GM18861 (cell line): ENCODE results near the gene SSH2.
"Not testable (repeated sequence)": the region's sequence is repeated elsewhere in the genome, so short reads cannot be mapped to it uniquely, and the experiment has no call there.

ENCODE experiments used
- ATAC-seq: cut with Tn5 transposase; IDR thresholded peaks from one replicate; pipeline ENCODE4 v1.9.1; 2021; ENCODE audit not compliant: unreplicated experiment

SSH2 gene

DNA sequence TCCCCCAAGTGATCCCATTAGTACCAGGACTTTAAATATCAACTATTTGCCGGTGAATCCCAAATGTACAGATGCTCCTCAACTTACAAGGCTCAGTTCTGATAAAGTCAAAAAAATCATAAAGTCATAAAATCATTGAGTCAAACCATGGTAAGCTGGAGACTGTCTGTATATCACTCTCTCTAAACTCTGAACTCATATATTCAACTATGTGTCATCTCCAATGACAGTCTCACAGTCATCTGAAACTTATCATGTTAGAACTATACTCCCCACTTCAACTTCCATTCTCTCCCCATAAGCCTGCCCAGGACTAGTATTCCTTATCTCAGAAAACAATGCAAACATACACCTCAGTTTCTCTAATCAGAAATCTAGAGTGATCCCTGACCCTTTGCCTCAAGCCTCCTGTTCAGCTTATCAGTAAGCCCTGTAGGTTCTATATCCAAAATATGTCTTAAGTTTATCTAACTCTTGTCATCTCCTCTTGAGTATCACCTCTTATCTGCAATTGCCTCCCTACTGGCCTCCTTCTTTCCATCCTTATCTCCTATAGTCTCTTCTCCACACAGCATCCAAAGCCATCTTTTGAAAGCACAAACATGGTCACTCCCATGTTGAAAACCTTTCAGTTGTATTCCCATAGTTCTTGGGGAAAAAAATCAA, 55.0 kb downstream of the SSH2 start:
- ATAC-seq = no peak

DNA sequence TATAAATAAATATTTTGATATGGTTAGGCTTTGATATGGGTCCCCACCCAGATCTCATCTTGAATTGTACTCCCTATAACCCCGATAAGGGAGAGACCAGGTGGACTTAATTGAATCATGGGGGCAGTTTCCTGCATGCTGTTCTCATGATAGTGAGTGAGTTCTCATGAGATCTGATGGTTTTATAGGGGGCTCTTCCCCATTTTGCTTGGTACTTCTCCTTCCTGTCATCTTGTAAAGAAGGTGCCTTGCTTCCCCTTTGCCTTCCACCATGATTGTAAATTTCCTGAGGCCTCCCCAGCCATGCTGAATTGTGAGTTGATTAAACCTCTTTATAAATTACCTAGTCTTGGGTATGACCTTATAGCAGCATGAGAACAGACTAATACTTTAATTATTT, 55.7 kb downstream of the SSH2 start:
- ATAC-seq = not testable (repeated sequence)

DNA sequence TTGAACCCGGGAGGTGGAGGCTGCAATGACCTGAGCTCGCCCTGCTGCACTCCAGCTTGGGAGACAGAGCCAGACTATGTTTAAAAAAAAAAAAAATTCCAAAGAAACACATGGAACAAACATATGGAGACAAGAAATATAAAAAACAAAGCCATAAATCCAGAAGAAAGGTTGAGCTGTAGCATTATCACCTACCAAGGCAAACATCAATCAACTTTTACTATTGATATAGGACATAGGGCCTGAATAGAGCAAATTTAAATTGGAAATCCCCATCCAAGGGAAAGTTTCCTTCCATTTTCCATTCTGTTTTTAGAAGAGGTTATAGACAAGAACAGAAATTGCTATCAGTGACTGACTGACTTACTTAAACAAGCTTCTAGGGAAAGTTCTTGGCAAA, 56.6 kb downstream of the SSH2 start:
- no peak for ATAC-seq

DNA sequence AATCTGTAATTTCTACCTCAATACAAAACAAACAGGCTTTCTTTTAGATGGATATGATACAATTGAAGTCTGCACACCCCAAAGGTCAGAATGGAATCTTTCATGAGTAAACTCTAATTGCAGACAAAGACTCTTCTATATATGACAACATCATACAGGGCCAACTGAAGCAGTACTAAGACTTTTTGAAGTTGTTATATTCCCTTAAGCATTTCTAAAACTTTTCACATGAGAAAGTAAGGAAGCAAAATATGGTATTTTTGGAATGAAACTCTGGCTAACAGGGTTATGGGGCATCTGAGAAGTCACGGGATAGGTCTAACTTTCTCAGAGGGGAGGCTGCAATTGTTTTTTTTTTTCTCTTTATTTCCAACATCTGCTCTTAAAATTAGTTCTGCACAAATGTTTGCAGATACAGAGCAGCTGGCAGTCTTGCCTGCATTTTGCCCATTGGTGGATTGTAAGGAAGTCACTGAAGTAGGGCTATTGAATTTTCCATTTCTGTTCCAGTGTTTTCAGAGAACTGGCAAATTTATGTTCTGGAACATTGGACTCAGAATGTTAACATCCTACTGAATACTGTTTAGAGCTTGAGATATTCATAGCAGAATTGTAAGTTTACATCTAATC, 59.1 kb downstream of the SSH2 start:
- ATAC-seq = no peak

DNA sequence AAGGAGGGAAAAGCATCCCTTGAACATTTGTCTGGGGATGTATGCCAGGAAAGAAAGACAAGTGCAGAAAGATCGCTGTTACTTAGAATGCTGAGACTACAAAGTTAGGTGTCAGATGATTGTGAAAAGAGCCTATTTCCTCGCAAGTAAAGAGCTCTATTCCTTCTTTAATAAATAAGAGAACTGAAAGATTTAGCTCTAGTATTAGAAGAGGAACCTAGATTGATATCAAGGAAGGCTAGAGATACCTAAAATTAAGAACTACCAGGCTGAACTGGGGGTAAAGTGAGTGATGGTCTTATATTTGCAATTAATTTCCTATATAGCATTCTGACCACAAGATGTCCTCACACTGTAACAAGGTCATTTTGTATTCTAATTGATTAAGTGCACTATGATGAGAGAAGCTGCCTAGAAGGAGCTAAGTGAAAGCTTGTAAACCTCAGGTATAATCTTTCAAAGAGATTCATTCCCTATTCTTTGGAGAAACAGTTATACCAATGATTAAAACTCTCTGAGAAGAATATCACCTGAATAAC, 62.3 kb downstream of the SSH2 start:
- no peak for ATAC-seq

DNA sequence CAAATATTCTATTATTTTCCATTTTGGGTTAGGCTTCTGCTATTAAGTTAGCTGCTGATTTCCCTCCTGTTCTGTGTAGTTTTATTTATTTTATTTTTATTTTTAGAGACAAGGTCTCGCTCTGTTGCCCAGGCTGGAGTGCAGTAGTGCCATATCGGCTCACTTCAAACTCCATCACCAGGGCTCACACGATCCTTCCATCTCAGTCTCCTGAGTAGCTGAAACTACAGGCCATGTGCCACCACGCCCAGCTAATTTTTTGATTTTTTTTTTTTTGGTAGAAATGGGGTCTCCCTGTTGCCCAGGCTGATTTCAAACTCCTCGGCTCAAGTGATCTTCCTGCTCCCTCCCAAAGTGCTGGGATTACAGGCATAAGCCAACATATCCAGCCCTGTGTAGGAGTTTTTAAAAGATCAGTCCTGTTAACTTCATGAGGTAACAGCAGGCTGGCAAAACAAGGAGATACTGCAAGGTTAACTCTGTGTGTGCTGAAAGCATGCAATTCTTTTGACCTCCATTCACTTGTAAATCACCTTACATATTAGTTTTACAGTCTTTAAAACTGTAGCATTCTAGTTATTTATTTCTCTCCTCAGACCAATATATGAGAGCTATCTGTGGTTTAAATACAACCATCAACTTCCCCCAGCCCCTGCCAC, 63.2 kb downstream of the SSH2 start:
- ATAC-seq = no peak

DNA sequence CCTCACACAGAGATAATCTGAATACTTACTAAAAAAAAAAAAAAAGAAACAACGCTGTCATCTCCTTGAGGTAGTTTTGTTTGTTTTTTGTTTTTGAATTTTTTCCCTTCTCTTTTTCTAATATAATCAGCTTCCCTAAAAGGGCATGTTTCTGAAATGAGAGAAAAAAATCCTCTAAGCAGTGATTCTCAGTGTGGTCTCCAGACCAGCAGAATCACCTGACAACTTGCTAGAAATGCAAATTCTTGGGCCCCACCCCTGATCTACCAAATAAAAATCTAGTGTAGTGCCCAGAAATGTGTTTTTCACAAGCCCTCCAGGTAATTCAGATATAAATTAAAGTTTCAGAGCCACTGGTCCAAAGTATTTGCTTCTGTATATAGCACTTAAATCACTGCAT, 65.4 kb downstream of the SSH2 start:
- ATAC-seq = no peak

DNA sequence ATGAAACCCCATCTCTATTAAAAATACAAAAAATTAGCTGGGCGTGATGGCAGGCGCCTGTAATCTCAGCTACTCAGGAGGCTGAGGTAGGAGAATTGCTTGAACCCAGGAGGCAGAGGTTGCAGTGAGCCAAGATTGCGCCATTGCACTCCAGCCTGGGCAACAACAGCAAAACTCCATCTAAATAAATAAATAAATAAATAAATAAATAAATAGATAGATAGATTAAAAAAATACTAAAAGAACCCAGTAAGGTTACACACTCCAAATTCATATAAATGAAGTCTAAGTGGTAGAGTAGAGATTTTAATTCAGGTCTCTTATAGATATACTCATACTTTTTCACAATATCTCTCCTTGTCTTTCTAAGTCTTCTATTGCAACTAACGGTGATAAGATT, 65.9 kb downstream of the SSH2 start:
- ATAC-seq = not testable (repeated sequence)

DNA sequence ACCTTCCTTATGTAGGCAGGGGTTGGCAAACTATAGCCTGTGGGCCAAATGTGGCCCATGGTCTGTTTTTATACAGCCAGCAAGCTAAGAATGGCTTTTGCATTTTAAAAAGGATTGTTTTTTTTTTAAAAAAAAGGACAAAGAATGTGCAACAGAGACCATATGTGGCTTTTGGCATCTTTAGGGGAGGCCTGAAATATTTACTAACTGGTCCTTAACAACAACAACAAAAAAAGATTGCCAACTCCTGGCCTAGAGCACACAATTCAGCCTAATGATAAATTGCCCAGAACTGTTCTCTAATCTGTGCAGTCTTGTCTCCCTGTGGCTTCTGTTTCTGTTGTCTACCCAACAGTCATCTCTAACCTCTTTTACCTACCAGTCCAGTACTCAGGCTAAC, 67.1 kb downstream of the SSH2 start:
- no peak for ATAC-seq

DNA sequence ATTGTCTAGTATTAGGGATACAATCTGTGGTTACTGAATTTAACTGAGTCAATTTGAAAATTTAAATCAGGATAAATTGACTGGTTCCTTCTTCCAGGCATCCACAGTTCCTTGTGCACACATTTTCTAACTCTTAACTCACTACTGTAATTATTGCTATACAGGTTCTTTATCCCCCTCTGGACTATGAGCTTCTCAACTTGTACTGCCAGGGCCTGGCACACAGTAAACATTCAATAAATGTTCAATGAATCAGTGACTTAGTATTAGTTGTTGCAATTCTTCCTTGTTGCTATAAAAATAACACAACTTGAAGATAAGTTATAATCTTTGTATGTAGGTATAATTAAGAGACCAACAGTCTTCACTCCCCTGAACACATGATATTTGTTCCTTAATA, 67.9 kb downstream of the SSH2 start:
- no peak for ATAC-seq

DNA sequence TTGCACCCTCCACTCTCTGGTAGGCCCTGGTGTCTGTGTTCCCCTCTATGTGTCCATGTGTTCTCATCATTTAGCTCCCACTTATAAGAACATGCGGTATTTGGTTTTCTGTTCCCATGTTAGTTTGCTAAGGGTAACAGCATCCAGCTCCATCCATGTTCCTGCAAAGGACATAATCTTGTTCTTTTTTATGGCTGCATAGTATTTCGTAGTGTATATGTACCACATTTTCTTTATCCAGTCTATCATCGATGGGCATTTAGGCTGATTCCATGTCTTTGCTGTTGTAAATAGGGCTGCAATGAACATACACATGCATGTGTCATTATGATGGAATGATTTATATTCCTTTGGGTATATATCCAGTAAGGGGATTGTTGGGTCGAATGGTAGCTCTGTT, 70.6 kb downstream of the SSH2 start:
- not testable (repeated sequence) for ATAC-seq

DNA sequence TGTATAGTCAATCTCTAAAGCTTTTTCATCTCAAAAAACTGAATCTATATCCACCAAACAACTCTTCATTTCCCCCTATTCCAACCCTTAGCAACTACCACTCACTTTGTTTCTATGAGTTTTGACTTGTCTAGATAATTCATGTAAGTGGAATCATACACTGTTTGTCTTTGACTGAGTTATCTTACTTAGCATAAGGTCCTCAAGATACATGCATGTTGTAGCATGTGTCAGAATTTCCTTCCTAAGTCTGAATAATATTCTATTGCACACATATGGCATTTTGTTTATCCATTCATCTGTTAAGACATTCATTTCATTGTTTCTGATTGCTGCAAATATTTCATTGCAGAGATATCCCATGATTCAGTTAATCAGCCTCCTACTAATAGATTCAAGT, 72.2 kb downstream of the SSH2 start:
- ATAC-seq = no peak

DNA sequence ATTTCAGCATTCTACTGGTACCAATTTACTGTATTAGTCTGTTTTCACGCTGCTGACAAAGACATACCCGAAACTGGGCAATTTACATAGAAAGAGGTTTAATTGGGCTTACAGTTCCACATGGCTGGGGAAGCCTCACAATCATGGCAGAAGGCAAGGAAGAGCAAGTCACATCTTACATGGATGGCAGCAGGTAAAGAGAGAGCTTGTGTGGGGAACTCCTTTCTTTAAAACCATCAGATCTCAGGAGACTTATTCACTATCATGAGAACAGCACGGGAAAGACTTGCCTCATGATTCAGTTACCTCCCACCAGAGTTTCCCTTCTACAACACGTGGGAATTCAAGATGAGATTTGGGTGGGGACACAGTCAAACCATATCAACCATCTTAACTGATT, 72.9 kb downstream of the SSH2 start:
- ATAC-seq = not testable (repeated sequence)

DNA sequence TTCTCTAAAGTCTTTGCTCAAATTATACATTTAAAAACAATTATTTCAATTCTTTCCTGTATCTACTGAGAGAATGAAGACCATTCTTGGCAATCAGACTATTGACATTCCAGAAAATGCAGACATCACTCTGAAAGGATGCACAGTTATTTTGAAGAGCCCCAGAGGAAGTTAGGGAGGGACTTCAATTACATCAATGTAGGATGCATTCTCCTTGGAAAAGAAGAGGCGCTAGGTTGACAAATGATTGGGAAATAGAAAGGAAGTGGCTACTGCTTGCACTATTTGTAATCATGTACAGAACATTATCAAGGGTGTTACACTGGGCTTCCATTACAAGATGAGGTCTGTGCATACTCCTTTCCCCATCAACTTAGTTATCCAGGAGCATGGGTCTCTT, 74.3 kb downstream of the SSH2 start:
- no peak for ATAC-seq

DNA sequence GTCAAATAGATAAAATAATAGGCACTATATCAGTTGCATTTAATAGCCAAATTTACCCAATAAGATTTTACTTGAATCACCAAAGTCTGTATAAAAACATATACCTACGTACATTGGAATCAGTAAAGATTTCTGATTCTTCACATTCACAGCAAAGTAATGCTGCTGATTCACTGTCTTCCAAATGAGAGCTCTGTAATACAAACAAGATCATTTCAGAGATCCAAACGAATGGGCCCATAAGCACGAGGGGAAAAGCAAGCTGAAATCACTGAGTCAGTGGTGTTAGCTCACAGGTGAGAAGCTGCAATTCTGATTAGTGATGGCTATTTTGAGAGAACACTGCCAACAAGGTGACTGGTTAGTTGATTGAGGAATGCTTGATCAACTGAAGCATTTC, 81.3 kb downstream of the SSH2 start:
- no peak for ATAC-seq

DNA sequence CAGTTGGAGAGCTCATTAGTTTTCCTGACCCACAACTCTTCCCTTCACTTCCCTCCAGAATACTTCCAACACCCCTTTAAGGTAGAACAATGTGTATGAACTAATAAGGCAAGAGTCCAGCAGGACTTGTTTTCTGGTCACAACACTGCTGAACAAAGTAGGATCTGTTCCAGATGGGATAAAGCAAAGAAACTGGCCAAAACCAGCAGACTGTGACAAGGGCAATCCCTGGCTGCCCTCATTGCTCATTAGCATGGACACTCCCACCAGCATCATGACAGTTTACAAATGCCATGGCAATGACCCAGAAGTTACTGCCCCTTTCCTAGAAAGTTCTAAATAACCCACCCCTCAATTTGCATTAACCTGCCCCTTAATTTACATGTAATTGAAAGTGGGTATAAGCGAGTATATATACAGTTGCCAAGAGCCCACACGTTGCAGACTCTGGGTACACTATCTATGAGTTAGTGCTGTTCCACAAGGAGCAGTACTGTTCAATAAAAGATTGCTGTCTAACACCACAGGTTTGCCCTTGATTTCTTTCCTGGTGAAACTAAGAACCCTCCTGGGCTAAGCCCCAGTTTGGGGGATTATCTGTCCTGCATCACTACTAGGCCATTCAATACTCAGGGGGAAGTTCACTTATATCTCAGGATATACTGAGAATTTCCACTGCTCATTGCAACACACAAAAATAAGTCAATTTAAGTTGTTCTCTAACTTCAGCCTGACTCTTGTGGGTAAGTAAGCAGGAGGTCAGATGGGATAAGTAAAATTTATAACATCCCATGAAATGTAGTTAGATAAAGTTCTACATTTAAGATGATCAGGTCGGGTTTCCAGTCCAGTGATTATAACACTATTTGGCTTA, 82.3 kb downstream of the SSH2 start:
- ATAC-seq = no peak

DNA sequence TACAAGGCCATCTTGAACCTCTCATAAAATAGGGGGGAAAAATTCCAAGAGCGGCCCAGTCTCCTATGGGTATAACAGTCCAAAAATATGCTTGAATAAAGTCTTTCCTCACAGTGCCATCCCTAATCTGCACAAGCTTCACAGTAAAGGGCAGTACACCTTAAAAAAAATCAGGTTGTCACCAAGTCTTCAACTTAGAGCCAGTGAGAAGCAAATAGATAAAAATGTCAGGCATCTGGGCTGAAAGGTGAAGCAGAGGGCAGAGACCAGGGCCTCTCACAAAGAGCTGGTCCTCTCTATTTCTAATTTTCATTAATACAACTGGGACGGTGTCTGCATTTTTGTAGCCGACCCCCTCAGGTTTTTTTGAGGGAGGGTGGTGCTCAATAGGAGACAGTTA, 82.9 kb downstream of the SSH2 start:
- ATAC-seq = no peak

DNA sequence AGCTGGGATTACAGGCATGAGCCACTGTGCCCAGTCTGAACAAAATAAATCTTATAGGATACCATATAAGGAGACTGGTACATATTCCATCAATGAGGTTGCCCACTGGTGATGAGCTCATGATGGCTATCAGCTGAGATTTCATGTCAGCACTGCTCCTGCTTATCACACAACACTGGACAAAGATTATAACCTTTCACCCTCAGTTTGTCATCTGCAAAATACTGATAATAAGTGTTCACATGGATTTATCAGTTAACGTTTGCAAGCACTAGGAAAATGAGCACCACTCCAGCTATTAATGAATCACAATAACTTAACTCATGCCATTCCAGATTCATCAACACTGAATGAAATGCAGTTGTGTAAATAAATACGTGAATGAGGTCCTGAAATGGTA, 83.7 kb downstream of the SSH2 start:
- ATAC-seq = no peak

DNA sequence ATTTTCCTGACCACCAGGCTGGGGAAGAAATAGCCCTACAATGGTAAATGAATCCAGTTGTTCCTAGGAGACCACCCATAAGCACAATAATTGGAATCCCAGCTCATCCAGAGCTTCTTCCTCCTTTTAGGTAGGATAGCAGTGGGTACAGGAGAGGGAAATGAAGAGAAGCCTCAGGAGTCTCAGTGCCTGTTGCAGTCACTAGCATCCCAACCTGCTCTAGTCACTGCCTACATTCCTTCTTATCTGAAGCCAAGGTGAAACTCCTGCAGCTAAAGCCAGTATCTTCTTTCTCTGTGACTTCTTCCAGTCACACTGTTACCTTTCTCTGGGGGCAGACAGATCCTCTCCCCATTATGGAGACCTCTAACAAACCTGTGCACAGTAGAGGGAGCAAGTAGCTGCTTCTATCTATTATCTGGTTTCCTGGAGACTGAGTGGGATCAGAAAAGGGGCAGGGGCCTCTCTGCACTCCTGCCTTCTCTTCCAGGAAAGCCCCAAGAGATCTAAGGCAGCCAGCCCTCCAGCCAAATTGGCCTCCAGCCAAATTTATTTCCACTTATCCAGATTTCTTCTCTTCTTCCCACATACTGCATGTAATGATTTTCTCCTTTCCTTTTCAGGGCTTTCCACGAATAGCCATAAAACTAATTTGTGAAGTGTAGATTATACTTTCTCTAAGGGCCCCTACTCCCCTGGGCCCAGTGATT, 85.5 kb downstream of the SSH2 start:
- ATAC-seq = no peak

DNA sequence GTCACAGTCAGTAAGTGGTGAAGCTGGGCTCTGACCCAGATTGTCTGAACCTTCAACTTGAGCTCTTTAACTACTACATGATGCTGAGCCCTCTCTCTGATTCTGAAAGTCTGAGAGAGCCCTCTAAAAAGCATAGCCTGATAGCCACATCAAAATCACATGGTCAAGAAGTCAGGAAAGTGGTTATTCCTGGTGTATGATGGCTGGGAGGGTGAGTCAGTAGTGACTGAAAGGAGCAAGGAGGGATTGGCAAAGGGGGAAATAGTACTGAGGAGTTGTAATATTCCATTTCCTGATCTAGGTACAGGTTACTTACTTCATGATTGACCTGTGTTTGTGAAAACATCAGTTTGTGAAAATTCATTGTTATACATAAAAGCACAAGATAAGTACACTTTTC, 89.1 kb downstream of the SSH2 start:
- no peak for ATAC-seq

DNA sequence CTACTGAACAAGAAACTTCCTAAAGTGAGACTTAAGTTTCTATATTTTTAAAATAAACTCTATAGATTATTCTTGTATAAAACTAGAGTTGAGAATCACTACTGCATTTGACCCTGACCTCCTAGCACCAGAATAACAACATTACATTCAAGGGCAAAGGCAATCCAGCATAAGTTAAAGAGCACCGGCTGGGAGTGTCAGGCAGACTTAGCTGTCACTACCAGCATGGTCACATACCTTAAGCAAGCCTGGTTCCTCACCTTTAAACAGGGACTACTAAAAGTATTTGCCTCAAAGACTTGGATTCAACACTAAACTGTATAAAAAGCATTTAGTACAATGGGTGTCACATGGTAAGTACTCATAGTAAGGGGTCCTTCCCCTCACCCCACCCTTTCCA, 90.4 kb downstream of the SSH2 start:
- no peak for ATAC-seq
